RPMI8226 (cell line): ENCODE measurements around the gene NPHP4.

Experiments used
- DNase-seq: peaks from one replicate; pipeline ENCODE4 v3.0.0-alpha.2; 2015

The NPHP4 gene

GRCh38 chr1:5992026-5992813 is at the start of gene NPHP4:
TSS of gene NPHP4 (minus strand) at chr1:5992425. CDS start at chr1:5986289, 6,136 bp downstream.
- DNase-seq: peak; percentile 100

- DNase-seq: peak; percentile 27
Measured at GRCh38 chr1:6041432-6042062, 49.3 kb upstream of the NPHP4 start.

GRCh38 chr1:6040861-6041415 is 48.7 kb upstream of the NPHP4 start:
- no peak for DNase-seq

- no peak for DNase-seq
Measured at GRCh38 chr1:6040444-6040843, 48.2 kb upstream of the NPHP4 start.

GRCh38 chr1:6039031-6039430 is 46.8 kb upstream of the NPHP4 start:
- no peak for DNase-seq

- no peak for DNase-seq
Measured at GRCh38 chr1:6038603-6039002, 46.4 kb upstream of the NPHP4 start.

- no peak for DNase-seq
Measured at GRCh38 chr1:6037338-6037762, 45.1 kb upstream of the NPHP4 start.

- DNase-seq: no peak
Measured at GRCh38 chr1:6035719-6036118, 43.5 kb upstream of the NPHP4 start.

GRCh38 chr1:6035303-6035702 is 43.1 kb upstream of the NPHP4 start:
- no peak for DNase-seq

- no peak for DNase-seq
Measured at GRCh38 chr1:6034750-6035096, 42.5 kb upstream of the NPHP4 start.

- peak; percentile 56 for DNase-seq
Measured at GRCh38 chr1:6033986-6034749, 41.9 kb upstream of the NPHP4 start.

GRCh38 chr1:6033124-6033523 is 40.9 kb upstream of the NPHP4 start:
- no peak for DNase-seq

GRCh38 chr1:6030547-6031261 is 38.5 kb upstream of the NPHP4 start:
- DNase-seq: no peak

- no peak for DNase-seq
Measured at GRCh38 chr1:6030132-6030531, 37.9 kb upstream of the NPHP4 start.

GRCh38 chr1:6029351-6029750 is 37.1 kb upstream of the NPHP4 start:
- DNase-seq: no peak

GRCh38 chr1:6028042-6028850 is 36.0 kb upstream of the NPHP4 start:
- no peak for DNase-seq

- DNase-seq: no peak
Measured at GRCh38 chr1:6027591-6027990, 35.4 kb upstream of the NPHP4 start.

- DNase-seq: peak; percentile 100
Measured at GRCh38 chr1:6026095-6026809, 34.0 kb upstream of the NPHP4 start.

GRCh38 chr1:6025269-6026094 is 33.3 kb upstream of the NPHP4 start:
- DNase-seq: peak; percentile 61

GRCh38 chr1:6024376-6024775 is 32.2 kb upstream of the NPHP4 start:
- peak; percentile 89 for DNase-seq
